ENCODE data around the gene MAMLD1. TPM values are rescaled to one million over a fixed set of nuclear protein-coding genes. Genes with fewer than 3 reads are reported as not detected.

Gene MAMLD1
- total RNA-seq, 1 donor: 3.3 TPM

DNA sequence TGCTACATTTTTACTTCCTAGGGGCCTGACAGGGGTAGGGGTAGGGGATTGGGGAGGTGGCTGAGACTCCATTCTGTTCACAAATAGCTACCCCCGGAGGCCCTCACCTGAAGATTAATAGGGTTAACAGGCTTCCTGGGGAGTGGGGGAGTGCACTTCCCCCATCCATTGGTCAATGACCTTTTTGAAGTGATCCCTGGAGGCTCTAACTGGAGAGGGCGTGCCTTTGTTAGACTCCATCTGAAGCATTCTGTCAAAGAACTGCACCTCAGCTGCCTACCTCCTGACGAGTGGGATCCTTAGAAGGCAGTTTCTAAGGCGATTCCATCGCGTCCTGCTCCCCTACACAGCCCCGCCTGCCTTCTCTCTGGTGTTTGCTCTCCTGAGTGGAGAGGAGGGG, 195.3 kb downstream of the MAMLD1 start:
- H2AFZ ChIP-seq (ENCODE audit: low read length): no peak overlapping the region

More for the DNA sequence above, 195.3 kb downstream of the MAMLD1 start:
- Histone ChIP-seq H3K9me3 (ENCODE audit: low read depth, low read length) (no peaks in the 10 kb centered on the region), H3K27me3 (ENCODE audit: insufficient read depth, low read length) (no peaks in the 10 kb centered on the region), H4K20me1 (ENCODE audit: insufficient read depth, low read length) (no peaks in the 10 kb centered on the region), H3K4me3 (ENCODE audit: insufficient read depth, low read length) (no peak overlapping the region), H3K4me2 (ENCODE audit: insufficient read depth, low read length) (no peak overlapping the region), H3K36me3 (ENCODE audit: insufficient read depth, low read length) (no peaks in the 10 kb centered on the region), H3K4me1 (ENCODE audit: insufficient read depth, low read length) (no peaks in the 10 kb centered on the region), H3K79me2 (ENCODE audit: insufficient read depth, low read length) (no peaks in the 10 kb centered on the region), H3K27ac (ENCODE audit: low read depth, low read length) (no peak overlapping the region)
- no peak for DNase-seq (ENCODE audit: insufficient read length, low spot score, missing footprints)
- TF ChIP-seq CTCF (IDR thresholded peaks at IDR 0.05; ENCODE audit: extremely low read depth, low read depth, low read length): no peak

Other genes with a start within 250 kb of the MAMLD1 start
- 9.8 and 11.8 TPM in 2 replicates for gene MTM1, start 205.3 kb downstream of the MAMLD1 start, total RNA-seq

Measured in osteoblast (primary cell).